ENCODE data around the gene BCKDHB.

DNA sequence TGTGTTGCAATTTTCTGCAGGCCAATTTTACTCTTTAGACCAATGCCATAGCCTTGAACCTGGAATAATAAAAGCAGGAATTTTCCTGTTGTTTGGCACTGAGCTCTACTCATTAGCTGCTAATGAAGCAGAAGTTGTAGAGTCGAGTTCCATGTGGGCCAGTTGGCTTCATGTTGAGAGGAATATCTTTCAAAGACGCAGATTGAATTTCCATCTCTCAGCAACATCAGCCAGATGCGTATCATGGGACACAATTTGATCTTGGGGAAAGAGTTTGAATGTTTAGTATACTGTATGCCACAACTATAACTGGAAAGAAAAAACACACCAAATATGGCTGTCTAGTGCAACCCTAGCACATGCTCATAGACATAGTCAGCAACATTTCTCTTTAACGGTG lies 259.6 kb downstream of the BCKDHB start:
- TF ChIP-seq POLR2A (IDR thresholded peaks at IDR 0.05), result no peak
- TF ChIP-seq, protein P1, sequence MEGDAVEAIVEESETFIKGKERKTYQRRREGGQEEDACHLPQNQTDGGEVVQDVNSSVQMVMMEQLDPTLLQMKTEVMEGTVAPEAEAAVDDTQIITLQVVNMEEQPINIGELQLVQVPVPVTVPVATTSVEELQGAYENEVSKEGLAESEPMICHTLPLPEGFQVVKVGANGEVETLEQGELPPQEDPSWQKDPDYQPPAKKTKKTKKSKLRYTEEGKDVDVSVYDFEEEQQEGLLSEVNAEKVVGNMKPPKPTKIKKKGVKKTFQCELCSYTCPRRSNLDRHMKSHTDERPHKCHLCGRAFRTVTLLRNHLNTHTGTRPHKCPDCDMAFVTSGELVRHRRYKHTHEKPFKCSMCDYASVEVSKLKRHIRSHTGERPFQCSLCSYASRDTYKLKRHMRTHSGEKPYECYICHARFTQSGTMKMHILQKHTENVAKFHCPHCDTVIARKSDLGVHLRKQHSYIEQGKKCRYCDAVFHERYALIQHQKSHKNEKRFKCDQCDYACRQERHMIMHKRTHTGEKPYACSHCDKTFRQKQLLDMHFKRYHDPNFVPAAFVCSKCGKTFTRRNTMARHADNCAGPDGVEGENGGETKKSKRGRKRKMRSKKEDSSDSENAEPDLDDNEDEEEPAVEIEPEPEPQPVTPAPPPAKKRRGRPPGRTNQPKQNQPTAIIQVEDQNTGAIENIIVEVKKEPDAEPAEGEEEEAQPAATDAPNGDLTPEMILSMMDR (IDR thresholded peaks at IDR 0.05), result no peak
